GM12865 (cell line): ENCODE measurements around the gene MAP3K12.

ENCODE experiments used
- DNase-seq: peaks from one replicate; pipeline ENCODE4 v3.0.0; 2010; ENCODE audit warnings: low read depth
- H3K4me3 ChIP-seq: 2 replicates; pipeline ENCODE4 v1.5.1; 2011; ENCODE audit warnings: mild to moderate bottlenecking, low read depth, low read length, control low read depth
- CTCF ChIP-seq: IDR thresholded peaks from 2 replicates; pipeline ENCODE4 v1.5.1; 2011; ENCODE audit warnings: low read length, control low read depth, low read depth, inconsistent platforms; ENCODE audit not compliant: insufficient read depth; ENCODE audit errors: missing control alignments

Gene MAP3K12

GRCh38 chr12:53508534-53509170 is 9.4 kb upstream of the MAP3K12 start:
- peak; percentile 86 for DNase-seq
- TF ChIP-seq CTCF: peak; percentile 93
- H3K4me3 ChIP-seq: no peak overlapping the region

GRCh38 chr12:53507603-53507885 is 8.3 kb upstream of the MAP3K12 start:
- no peak for TF ChIP-seq CTCF
- no peak for DNase-seq
- no peak overlapping the region for H3K4me3 ChIP-seq

- DNase-seq: no peak
- no peak for TF ChIP-seq CTCF
- H3K4me3 ChIP-seq: no peak within 1 kb of the TSS
Observed at GRCh38 chr12:53506881-53507602, 7.8 kb upstream of the MAP3K12 start, which contains the start of gene NPFF. Gene NPFF (minus strand): TSS chr12:53507484. CDS start chr12:53507474, 10 bp downstream.

GRCh38 chr12:53506450-53506785 is 7.2 kb upstream of the MAP3K12 start:
- no peak overlapping the region for H3K4me3 ChIP-seq
- no peak for DNase-seq
- TF ChIP-seq CTCF: no peak

GRCh38 chr12:53505555-53506449 is 6.5 kb upstream of the MAP3K12 start:
- TF ChIP-seq CTCF: no peak
- DNase-seq: no peak
- no peak overlapping the region for H3K4me3 ChIP-seq

GRCh38 chr12:53505086-53505485 is 5.8 kb upstream of the MAP3K12 start:
- no peak for DNase-seq
- no peak for TF ChIP-seq CTCF
- H3K4me3 ChIP-seq: no peak overlapping the region
